ENCODE data around the gene PIPOX.

- TF ChIP-seq CTCF (IDR thresholded peaks at IDR 0.05; ENCODE audit: insufficient read depth, low read length) (no peak), GABPA (IDR thresholded peaks at IDR 0.05; ENCODE audit: low read depth) (no peak), POLR2AphosphoS5 (IDR thresholded peaks at IDR 0.05; ENCODE audit: low read depth) (no peak)
Observed at GRCh38 chr17:29099527-29099926, 56.6 kb downstream of the PIPOX start.

Measured in HL-60 (cell line).